ENCODE data around the gene AP5Z1.

The AP5Z1 gene

GRCh38 chr7:4766666-4767519, 8.5 kb upstream of the AP5Z1 start:
- no peak for DNase-seq

- no peak for DNase-seq
Measured at GRCh38 chr7:4768597-4769569, 6.5 kb upstream of the AP5Z1 start.

- no peak for DNase-seq
Measured at GRCh38 chr7:4769761-4770160, 5.7 kb upstream of the AP5Z1 start.

- DNase-seq, result no peak
Measured at GRCh38 chr7:4770886-4771285, 4.5 kb upstream of the AP5Z1 start.

GRCh38 chr7:4771737-4772136, 3.7 kb upstream of the AP5Z1 start:
- DNase-seq, result no peak

- no peak for DNase-seq
Measured at GRCh38 chr7:4772306-4772705, 3.1 kb upstream of the AP5Z1 start.

GRCh38 chr7:4774007-4774406, 1.4 kb upstream of the AP5Z1 start:
- DNase-seq, result no peak

GRCh38 chr7:4774658-4775249, 669 bp upstream of the AP5Z1 start:
- DNase-seq, result no peak

GRCh38 chr7:4775848-4776623, 613 bp downstream of the AP5Z1 start:
- DNase-seq, result peak; percentile 53

GRCh38 chr7:4779118-4779517, 3.7 kb downstream of the AP5Z1 start:
- DNase-seq, result no peak

- DNase-seq, result no peak
Measured at GRCh38 chr7:4781366-4782069, 6.1 kb downstream of the AP5Z1 start.

GRCh38 chr7:4782333-4783291, 7.2 kb downstream of the AP5Z1 start:
- DNase-seq, result no peak

GRCh38 chr7:4783292-4783652, 7.8 kb downstream of the AP5Z1 start:
- no peak for DNase-seq

GRCh38 chr7:4783762-4784351, 8.4 kb downstream of the AP5Z1 start:
- DNase-seq, result no peak

GRCh38 chr7:4784799-4785198, 9.4 kb downstream of the AP5Z1 start:
- no peak for DNase-seq

GRCh38 chr7:4785371-4785770, 9.9 kb downstream of the AP5Z1 start:
- DNase-seq, result no peak

- DNase-seq, result no peak
Measured at GRCh38 chr7:4786015-4786414, 10.6 kb downstream of the AP5Z1 start.

GRCh38 chr7:4787541-4787940, 12.1 kb downstream of the AP5Z1 start:
- DNase-seq, result no peak

GRCh38 chr7:4787947-4788626, 12.7 kb downstream of the AP5Z1 start:
- DNase-seq, result no peak

Measured in stimulated activated naive CD4-positive, alpha-beta T cell treated with Interleukin-2 at 50 U/mL for 16 hours (primary cell).